Erythroblast (primary cell): Measurements from ENCODE around the gene ACIN1.

Source experiments
- GATA1 ChIP-seq: IDR thresholded peaks from 2 replicates; pipeline ENCODE4 v1.6.1; 2011; ENCODE audit warnings: low read depth, mild to moderate bottlenecking, control low read depth, low read length, moderate library complexity
- POLR2A ChIP-seq: IDR thresholded peaks from 2 replicates; pipeline ENCODE4 v1.6.1; 2011; ENCODE audit warnings: mild to moderate bottlenecking, low read length

DNA sequence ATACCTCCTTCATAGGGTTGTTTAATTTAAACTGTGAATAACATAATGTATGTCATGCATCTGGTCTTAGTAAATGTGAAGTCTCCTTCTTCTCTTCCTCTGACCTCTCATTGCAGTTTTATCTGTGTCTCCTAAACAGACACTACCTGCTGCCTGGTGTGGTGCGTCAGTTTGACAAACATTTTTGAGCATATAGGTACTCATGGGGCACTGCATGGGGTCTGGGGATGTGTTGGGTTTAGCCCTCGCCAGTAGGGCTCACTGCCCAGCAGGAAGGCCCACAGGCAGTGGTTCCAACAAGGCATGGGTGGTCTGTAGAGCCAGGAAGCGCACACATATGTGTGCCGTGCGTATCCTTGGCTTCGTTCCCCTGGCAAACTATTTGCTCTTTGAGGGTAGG lies 27.1 kb upstream of the ACIN1 start:
- TF ChIP-seq POLR2A: no peak
- no peak for TF ChIP-seq GATA1
